HG03064 (cell line): Measurements from ENCODE around the gene ADGRG4.

ENCODE experiments used
- ATAC-seq: cut with Tn5 transposase; IDR thresholded peaks from one replicate; pipeline ENCODE4 v1.9.1; 2021; ENCODE audit warnings: low read depth; ENCODE audit not compliant: unreplicated experiment

The ADGRG4 gene

GRCh38 chrX:136291824-136292223, 8.9 kb upstream of the ADGRG4 start:
- ATAC-seq: no peak

- ATAC-seq: no peak
Measured at GRCh38 chrX:136292656-136293055, 8.1 kb upstream of the ADGRG4 start.

DNA sequence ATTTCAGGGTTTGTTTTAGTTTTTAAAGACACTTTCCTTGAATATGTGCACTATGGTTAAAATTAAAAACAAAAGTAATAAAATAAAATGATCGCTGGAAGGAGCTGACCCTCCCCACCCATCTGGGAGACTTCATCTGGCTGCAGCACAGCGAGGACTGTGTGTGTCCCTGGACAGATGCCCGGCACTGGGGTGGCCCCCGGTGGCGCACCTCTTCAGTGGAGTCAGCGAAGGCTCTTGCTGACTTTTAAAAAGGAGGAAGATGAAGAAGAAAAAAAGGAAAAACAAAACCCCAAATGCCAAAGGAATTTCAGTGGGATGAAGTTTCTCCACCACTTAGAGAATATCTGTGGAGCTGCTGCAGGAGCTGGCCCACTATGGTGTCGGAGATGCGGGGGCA, 5.4 kb upstream of the ADGRG4 start:
- ATAC-seq: no peak

- no peak for ATAC-seq
Measured at GRCh38 chrX:136303041-136303440, 2.3 kb downstream of the ADGRG4 start.

DNA sequence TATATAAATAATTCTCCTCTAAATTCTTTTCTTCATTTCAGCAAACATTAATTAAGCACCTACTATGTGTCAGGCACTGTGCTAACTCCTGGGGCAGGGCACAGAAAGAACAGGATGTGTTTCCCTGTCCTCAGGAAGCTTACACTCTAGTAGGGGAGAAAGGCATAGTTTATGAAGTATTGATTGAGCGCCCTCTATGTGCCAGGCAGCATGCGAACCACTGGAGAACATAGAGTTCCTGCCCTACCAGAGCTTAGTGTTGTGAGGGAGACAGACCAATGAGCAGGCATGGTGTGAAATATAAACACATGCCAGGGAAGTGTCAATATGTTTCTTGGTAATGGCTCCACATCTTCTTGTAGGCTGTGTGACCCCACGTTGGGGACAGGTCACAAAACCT, 3.7 kb downstream of the ADGRG4 start:
- no peak for ATAC-seq

- no peak for ATAC-seq
Measured at GRCh38 chrX:136306182-136306581, 5.4 kb downstream of the ADGRG4 start.

DNA sequence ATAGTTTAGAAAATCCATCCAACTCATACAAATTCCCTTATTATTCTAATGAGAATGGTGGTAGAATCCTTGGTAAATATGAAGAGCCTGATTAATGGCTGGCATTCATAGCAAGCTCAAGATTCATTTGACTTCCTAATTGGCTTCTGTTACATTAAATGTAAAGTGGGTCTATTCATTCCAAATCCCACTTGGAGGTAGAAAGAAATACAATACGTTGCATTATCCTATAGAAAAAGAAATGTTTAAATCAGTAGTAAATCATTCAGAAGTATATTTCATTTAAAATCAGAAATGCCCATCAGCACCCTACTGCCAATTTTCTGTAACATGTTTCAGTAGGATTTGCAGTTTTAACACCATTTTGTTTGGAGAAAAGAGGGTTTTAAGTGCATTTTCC, 6.7 kb downstream of the ADGRG4 start:
- ATAC-seq: no peak

DNA sequence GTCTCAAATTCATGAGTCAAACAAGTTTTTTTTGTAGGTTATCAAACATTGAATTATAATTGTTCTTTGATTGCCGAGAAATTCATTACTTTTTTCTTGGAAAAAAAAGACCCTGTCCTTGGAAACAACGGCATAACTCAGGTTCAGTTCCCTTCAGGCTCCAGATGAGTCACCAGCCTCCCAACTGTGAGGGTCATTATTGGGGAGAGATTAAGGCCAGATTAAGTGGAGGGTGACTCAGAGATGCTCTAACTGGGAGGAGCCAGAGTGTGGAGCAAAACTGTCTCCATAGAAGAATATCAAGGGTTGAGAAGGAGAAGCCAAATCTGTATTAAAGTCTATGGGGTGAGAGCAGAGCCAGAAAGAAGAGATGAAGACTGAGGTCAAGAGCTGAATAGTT, 9.6 kb downstream of the ADGRG4 start:
- ATAC-seq: no peak

DNA sequence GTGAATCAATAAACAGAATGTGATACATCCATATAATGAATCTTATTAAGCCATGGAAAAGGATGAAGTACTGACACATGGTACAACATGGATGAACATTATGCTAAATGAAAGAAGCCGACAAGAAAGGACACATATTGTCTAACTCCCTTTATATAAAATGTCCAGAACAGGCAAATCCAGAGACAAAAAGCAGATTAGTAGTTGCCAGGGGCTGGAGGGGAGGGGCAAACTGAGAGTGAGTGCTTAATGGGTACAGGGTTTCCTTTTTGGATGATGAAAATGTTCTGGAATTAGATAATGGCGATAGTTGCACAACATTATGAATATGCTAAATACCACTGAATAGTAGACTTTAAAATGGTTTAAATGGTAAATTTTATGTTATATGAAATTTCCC, 17.4 kb downstream of the ADGRG4 start:
- no peak for ATAC-seq

GRCh38 chrX:136318895-136319597, 18.3 kb downstream of the ADGRG4 start:
- no peak for ATAC-seq

GRCh38 chrX:136319600-136319999, 18.8 kb downstream of the ADGRG4 start:
- no peak for ATAC-seq

- no peak for ATAC-seq
Measured at GRCh38 chrX:136321532-136321931, 20.8 kb downstream of the ADGRG4 start.

GRCh38 chrX:136322064-136322463, 21.3 kb downstream of the ADGRG4 start:
- ATAC-seq: no peak

DNA sequence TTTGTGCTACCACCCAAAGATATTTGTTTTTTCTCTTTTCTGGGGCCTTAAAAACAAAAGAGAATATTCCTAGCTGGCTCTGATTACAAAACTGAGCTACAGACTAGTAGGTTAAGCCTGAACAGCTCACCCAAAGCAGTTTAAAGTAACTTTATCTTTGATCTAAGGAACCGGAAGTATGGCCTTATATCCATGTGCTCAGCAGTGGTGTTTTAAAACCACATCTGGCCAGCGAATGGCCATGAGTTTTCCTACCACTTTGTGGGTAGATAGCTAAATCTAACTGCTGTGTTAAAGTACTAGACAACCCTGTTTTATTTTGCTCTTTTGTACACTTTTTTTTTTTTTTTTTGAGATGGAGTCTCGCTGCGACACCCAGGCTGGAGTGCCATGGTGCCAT, 24.6 kb downstream of the ADGRG4 start:
- ATAC-seq: no peak

DNA sequence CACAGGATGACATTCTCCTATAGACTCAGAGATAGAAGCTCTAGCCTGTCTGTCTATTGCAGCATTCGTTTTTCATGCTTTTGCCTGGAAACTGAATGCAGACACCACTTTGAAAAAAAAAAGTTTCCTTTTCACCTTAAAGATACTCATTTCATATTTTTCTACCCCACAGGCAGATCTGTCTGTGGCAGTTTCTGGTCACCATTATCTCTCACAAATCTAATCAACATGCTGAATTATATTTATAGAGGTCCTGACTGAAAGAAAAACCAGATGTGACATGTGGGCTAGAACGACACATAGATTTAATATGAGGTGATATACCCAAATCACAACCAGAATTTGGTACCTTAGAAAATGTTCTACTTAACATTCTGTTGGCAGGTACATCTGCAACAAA, 28.2 kb downstream of the ADGRG4 start:
- no peak for ATAC-seq

DNA sequence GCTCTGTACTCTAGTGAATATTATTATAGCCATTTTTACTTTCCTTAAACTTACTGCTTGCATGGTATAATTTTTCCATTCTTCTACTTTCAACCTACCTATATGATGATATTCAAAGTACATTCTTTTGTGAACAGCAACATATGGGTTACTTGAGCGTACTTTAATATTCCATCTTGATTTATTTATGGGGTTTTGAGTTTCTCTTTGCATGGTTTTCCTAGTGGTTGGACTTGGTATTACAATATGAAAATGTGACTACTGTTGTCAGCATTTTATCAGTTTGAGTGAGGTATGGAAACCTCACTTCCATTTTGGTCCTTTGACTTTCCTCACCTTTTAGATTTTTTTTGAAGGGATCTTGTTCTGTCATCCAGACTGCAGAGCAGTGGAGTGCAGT, 35.9 kb downstream of the ADGRG4 start:
- ATAC-seq: no peak

- no peak for ATAC-seq
Measured at GRCh38 chrX:136339702-136340101, 38.9 kb downstream of the ADGRG4 start.

DNA sequence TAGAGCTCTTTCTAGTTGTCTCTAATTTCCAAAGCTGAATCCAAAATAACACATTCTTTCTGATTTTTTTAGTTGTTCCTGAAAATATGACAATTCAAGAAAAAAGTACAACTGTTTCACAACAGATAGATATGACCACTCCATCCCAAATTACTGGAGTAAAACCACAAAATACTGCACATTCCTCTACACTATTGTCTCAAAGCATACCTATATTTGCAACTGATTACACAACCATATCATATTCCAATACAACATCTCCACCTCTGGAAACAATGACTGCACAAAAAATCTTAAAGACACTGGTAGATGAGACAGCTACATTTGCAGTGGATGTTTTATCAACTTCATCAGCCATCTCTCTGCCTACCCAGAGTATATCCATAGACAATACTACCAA, 43.6 kb downstream of the ADGRG4 start:
- no peak for ATAC-seq

DNA sequence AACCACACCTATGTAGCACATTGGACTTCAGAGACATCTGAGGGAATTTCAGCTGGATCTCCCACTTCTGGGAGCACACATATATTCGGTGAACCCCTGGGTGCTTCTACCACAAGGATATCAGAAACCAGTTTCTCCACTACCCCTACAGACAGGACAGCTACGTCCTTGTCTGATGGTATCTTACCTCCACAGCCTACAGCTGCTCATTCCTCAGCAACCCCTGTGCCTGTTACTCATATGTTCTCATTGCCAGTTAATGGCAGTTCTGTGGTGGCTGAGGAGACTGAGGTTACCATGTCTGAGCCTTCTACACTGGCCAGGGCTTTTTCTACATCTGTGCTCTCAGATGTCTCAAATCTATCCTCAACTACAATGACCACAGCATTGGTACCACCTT, 45.7 kb downstream of the ADGRG4 start:
- no peak for ATAC-seq

GRCh38 chrX:136347706-136348105, 46.9 kb downstream of the ADGRG4 start:
- ATAC-seq: no peak

GRCh38 chrX:136353526-136354093, 52.8 kb downstream of the ADGRG4 start:
- ATAC-seq: no peak

DNA sequence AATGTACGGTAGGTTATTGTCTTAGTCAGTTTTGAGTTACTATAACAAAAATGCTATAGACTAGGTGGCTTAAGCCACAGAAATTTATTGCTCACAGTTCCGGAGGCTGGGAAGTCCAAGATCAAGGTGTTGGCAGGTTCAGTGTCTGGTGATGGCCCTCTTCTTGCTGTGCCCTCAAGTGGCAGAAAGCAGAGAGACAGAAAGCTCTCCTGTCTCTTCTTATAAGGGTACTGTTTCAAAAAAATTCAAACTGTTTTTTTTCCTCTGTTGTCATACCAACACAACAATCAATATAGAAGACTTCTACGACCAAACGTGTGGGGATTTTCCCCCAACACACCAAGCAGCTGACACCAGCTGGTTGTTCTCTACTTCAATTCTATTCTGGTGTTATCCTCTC, 53.4 kb downstream of the ADGRG4 start:
- ATAC-seq: no peak

DNA sequence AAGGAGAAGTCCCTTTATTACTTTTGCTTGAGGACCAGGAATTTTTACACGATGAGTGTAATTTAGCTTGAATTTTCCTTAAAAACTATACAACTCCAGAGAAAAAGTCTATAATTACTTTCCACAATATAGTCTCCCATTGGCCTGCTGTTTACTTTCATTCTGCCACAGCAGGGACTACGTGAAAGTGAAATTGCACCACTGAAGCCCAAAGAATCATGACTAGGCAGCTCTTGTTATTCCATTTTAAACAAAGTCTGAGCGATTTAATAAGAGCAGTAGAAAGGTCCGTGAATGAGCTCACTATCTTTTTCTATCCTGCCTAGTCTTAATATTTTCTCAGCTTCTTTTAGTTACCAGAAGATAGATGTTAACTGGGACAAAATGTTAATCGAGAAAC, 68.6 kb downstream of the ADGRG4 start:
- ATAC-seq: no peak
